Measurements from ENCODE around the gene ATP2A3. TPM values are rescaled to one million over a fixed set of nuclear protein-coding genes. Genes with fewer than 3 reads are reported as not detected.

ATP2A3 gene
- total RNA-seq, 1 experiment from 2014 or later: 13.3 TPM

DNA sequence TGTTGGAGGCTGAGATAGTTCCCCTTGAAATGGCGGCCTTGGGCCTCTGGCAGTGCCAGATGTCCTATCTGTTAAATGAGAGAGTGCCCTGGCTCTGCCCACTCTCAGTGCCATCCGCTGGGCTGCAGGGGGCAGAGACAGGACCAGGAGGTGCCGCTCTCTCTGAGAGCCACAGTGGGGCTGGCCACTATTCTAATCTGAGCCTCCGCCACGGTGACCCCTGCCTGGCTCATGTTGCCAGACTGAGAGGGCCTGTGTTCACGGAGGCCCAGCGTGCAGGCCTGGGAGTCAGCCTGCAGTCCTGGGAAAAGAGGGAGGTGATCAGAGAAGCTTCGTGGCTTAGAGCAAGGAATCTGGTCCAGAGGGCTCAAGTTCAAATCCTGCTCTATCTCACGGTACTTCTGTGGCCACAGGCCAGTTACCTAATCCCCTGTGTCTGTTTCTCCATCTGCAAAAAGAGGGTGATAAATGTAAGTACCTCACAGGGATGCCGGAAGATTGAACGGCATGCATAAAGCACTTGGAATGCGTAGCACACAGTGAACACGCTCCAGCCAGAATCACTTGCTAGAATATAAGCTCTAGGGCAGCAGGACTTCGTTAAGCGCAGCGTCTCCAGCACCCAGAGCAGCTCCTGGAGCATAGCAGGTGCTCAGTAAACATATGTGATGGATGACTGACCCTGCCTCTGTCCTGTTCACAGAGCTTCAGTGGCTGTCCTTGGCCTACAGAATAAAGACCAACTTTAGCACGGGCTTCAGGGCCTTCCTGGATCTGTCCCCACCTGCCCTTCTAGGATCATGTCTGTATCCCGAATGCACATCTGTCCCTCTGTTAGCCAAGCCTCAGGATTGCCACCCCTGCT lies 6.3 kb downstream of the ATP2A3 start:
- H3K4ac ChIP-seq (ENCODE audit: low read depth, low read length): no peak overlapping the region
- Mint-ChIP-seq H3K4me3 (no peak overlapping the region; a peak in 1 of 5 replicates), H3K4me1 (peaks cover 39 to 53% of the 10 kb centered on the region in 2 experiments), H3K36me3 (ENCODE audit: insufficient read depth in 1 of 3, low read depth in 3 of 3) (no peaks in the 10 kb centered on the region), H3K27me3 (ENCODE audit: low read depth) (peaks cover 20% of the 10 kb centered on the region), H3K27ac (no peak overlapping the region), H3K9me3 (no peaks in the 10 kb centered on the region)
- no peak overlapping the region for H3K18ac ChIP-seq (ENCODE audit: insufficient read length, low read depth, low read length)
- H2BK12ac ChIP-seq (ENCODE audit: insufficient read length, low read depth, low read length): no peak overlapping the region
- H3K23me2 ChIP-seq (ENCODE audit: insufficient read length, low read depth, low read length, poor library complexity, severe bottlenecking): no peaks in the 10 kb centered on the region
- WGBS (ENCODE audit: extremely low coverage, insufficient read length, low lambda C conversion rate): no CpG with 5 or more reads among the region's 18 CpGs
- H4K5ac ChIP-seq (ENCODE audit: insufficient read length, low read depth, low read length): no peak overlapping the region
- H2AK5ac ChIP-seq (ENCODE audit: insufficient read length, low read length): no peak overlapping the region
- H3K9me3 ChIP-seq (ENCODE audit: control insufficient read depth, low read depth, low read length): no peaks in the 10 kb centered on the region
- H3K4me1 ChIP-seq (ENCODE audit: insufficient read depth, low read length): peaks cover 3% of the 10 kb centered on the region; the same call in 1 of the 2 replicates
- H2BK120ac ChIP-seq (ENCODE audit: low read depth, low read length, poor library complexity, severe bottlenecking): no peak overlapping the region
- no peaks in the 10 kb centered on the region for H3K27me3 ChIP-seq (ENCODE audit: insufficient read depth, low read length)
- H4K20me1 ChIP-seq (ENCODE audit: control insufficient read depth, insufficient read depth, insufficient read length): no peaks in the 10 kb centered on the region
- no peak overlapping the region for H4K8ac ChIP-seq (replicated peaks; ENCODE audit: insufficient read length, low read depth, low read length)
- H3T11ph ChIP-seq (ENCODE audit: low read length): no peak overlapping the region
- no peak overlapping the region for H3K23ac ChIP-seq (ENCODE audit: insufficient read length, low read depth, low read length)
- no peaks in the 10 kb centered on the region for H3K79me1 ChIP-seq (ENCODE audit: insufficient read depth, low read depth, low read length, poor library complexity, severe bottlenecking)
- H3K27ac ChIP-seq (ENCODE audit: insufficient read length, low read depth, low read length): no peak overlapping the region
- DNase-seq: no peak
- no peak overlapping the region for H2AFZ ChIP-seq (ENCODE audit: low read length)
- TF ChIP-seq, protein P1, sequence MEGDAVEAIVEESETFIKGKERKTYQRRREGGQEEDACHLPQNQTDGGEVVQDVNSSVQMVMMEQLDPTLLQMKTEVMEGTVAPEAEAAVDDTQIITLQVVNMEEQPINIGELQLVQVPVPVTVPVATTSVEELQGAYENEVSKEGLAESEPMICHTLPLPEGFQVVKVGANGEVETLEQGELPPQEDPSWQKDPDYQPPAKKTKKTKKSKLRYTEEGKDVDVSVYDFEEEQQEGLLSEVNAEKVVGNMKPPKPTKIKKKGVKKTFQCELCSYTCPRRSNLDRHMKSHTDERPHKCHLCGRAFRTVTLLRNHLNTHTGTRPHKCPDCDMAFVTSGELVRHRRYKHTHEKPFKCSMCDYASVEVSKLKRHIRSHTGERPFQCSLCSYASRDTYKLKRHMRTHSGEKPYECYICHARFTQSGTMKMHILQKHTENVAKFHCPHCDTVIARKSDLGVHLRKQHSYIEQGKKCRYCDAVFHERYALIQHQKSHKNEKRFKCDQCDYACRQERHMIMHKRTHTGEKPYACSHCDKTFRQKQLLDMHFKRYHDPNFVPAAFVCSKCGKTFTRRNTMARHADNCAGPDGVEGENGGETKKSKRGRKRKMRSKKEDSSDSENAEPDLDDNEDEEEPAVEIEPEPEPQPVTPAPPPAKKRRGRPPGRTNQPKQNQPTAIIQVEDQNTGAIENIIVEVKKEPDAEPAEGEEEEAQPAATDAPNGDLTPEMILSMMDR (conservative IDR thresholded peaks at IDR 0.05): no peak
- H3K14ac ChIP-seq (ENCODE audit: insufficient read depth, low read length): no peak overlapping the region
- H2BK15ac ChIP-seq (ENCODE audit: low read depth, low read length): no peak overlapping the region
- no peak overlapping the region for H3K9ac ChIP-seq (ENCODE audit: extremely low read depth, insufficient read length, low read length)
- no peak overlapping the region for H4K91ac ChIP-seq (ENCODE audit: insufficient read length, low read depth, low read length)
- no peak overlapping the region for H3K4me2 ChIP-seq (ENCODE audit: insufficient read depth, insufficient read length, low read length)
- no peak overlapping the region for H2BK20ac ChIP-seq (ENCODE audit: low read depth, low read length, poor library complexity, severe bottlenecking)
- H3K56ac ChIP-seq (ENCODE audit: insufficient read length, low read depth, low read length): no peak overlapping the region
- no peak overlapping the region for H2BK5ac ChIP-seq (ENCODE audit: insufficient read length, low read length)
- no peaks in the 10 kb centered on the region for H3K79me2 ChIP-seq (ENCODE audit: insufficient read depth, low read length)

Data from H9 (cell line).